HG02840 (cell line): Measurements from ENCODE around the gene TMEM163.
"Not testable (repeated sequence)": the region's sequence is repeated elsewhere in the genome, so short reads cannot be mapped to it uniquely, and the experiment has no call there.

Experiments used
- ATAC-seq: cut with Tn5 transposase; IDR thresholded peaks from one replicate; pipeline ENCODE4 v1.9.1; 2021; ENCODE audit warnings: mild to moderate bottlenecking, moderate library complexity, moderate number of reproducible peaks; ENCODE audit not compliant: unreplicated experiment, low FRiP score

TMEM163 gene

DNA sequence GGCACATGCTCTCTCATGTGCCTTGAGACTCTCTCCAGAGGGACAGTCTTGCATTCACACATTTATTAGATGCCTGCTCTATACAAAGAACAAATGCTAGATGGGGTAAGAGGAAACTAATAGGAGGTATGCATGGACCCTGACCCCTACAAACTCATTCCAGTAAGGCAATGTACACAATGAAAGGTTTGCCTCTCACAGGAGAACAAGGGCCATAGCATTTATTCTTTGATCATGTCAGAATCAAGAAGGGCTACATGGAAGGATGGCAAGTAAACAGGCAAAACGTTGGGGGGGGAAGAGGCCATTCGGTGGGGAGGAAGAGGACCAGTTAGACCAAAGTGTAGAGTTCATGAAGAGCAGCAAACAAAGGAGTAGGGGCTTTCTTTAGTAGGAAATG, 130.2 kb downstream of the TMEM163 start:
- ATAC-seq = no peak

DNA sequence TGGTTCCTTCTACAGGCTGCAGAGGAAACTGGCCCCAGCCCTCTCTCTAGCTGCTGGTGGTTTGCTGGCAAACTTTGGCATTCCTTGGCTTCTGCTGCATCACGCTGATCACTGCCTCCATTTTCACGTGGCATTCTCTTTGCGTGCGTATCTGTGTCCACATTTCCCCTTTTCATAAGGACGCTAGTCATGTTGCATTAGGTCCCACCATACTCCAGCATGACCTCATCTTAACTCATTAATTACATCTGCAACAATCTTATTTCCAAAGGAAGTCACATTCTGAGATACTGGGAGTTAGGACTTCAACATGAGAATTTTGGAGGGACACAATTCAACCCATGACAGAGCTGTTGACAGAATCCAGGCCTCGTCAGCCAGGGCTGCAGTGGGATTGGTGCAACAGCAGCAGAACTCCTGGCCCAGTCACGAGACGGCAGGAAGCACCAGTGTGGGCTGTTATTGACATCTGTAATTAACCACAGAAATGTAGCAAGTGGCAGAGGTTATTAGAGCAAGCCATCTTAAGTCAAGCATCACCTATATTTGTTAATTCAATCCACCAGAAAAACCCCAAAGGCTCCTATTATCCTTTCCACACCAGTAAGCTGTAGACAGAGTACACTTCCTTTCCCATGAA, 132.4 kb downstream of the TMEM163 start:
- ATAC-seq = no peak

DNA sequence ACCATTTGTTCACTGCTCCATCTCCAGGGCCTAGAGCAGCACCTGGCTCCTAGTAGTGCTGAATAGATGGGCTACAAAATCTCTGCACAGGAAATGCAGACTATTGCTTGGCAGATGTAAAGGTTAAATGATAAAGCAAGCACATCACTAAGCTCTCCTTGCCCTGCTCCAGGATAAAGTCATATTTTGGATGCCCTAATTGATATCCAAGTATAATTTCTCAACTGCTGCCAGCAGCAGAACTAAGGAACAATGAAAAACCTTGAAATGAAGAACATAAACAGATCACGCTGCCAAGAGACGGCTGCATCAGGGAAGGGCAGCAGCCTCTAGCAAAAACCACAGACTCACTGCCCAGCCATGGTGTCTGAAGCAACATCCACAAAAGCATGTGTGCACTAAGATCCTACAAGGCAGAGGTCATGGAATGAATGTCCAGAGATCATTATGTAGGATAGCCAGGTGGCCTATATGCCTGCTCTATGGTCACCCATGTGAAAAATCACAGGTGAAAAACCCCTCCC, 134.7 kb downstream of the TMEM163 start:
- ATAC-seq = no peak

DNA sequence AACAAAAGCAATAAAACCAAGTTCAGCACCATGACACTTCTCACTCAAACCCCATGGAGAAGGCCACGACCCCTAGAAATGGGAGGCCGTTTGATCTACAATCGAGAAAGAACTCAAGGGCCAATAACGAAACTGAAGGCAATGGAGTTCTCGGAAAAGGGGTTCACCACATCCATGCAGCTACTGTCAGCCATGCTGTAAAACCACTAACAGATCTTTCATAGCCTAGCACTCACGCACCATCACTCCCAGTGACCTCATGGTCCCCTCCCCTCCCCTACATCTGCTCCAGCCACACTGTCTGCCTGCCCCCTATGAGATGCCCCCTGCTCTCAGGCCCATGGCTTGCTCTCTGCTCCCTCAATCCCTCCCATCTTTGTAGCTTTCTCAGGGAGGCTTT, 135.3 kb downstream of the TMEM163 start:
- ATAC-seq = no peak

DNA sequence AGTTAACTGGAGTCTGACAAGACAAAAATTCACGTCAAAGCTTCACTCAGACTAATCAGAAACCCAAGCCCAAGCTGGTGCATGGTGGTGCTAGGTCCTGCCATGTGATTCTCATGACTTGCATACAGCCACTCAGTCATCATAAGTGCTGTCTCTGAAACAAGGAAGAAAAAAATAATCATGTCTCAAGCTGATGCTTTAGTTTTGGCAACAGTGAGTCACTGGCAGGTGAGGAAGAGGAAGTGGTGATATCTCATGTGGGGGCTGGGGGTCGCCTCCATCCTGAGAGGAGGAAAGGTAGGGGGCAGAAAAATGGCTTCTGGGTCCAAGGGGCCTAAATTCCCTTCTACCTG, 136.3 kb downstream of the TMEM163 start:
- ATAC-seq = no peak

DNA sequence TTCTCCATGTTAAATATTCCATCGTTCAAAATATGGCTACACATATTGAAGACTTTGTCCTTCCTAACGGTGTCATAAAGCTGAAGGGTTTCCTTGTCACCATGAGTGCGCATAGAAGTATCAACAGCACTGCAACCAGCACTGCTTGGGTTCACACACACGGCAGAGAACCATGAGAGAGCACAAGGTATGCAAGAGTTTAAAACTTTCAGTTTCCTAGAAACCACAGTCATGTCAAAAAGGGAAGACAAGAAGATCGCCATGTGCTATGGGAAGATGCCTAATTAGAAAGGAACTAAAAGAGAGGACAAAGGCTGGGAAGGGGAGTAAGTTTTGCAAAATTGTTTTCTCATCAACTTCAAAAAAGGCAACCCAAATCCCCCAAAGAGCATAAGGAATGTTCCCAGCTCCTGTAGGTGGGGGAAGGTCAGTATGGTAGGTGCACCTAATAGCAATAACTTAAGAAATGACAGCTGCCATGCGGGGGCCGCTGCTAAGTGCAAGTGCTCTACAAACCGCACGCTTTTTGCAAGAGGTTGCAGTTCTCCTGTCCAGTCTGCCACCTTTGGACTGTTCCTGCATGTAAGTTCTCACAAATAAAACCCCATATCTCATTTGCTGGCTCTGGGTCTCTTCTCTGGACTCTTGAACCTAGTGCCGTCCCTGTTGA, 136.8 kb downstream of the TMEM163 start:
- no peak for ATAC-seq

DNA sequence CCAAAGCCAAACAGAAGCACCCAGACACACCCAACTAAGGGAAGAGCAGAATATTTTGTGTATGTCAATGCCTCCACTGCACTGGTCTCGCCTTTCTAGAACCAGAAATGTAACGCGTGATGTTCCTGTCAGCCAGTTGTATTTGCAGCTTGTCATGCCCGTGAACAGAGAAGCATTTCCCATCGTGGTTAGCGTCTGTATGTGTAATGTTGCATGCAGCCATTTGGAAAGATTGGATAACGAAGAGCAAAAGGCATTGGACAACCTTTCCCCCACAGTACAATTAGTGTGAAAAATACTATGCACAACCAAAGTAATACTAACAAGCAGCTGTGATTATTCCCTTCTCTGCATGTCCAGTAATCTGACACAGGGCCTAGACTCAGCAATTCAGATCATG, 140.5 kb downstream of the TMEM163 start:
- ATAC-seq = no peak

DNA sequence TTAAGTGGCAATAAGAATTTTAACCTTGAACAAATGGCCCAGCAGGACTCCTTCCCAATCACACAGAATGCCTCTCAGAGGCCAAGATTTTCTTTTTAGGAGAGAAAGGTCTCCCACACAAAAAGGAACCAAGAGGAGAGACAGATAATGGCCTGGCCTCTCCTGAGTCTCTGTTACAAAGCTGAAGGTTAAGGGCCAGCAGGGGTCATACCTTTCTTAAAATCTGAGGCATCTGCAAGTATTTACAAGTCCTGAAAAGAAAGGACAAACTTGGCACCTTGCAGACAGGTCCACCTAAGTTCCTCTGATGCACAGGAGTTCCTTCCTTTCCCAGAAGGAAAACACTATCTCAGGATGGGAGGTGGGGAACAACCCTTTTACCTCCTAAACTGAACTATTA, 142.3 kb downstream of the TMEM163 start:
- no peak for ATAC-seq

DNA sequence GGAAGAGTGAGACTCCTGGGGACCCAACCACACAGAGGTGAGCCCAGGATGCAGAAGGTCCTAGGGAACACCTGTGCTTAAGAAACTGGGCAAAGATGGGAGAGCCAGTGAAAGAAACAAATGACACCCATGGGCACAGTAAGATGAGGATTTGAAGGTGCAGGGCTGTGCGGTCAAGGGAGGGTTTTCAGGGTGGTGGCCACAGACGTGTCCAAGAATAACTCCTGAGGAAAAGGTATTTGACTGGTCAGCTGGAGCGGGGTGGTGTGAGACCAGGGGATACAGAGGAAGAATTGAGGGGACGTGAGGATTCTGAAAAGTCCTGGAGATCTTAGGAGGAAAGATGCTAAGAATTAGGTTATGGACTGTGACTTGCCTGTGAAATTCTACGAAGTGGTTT, 142.9 kb downstream of the TMEM163 start:
- ATAC-seq = no peak

DNA sequence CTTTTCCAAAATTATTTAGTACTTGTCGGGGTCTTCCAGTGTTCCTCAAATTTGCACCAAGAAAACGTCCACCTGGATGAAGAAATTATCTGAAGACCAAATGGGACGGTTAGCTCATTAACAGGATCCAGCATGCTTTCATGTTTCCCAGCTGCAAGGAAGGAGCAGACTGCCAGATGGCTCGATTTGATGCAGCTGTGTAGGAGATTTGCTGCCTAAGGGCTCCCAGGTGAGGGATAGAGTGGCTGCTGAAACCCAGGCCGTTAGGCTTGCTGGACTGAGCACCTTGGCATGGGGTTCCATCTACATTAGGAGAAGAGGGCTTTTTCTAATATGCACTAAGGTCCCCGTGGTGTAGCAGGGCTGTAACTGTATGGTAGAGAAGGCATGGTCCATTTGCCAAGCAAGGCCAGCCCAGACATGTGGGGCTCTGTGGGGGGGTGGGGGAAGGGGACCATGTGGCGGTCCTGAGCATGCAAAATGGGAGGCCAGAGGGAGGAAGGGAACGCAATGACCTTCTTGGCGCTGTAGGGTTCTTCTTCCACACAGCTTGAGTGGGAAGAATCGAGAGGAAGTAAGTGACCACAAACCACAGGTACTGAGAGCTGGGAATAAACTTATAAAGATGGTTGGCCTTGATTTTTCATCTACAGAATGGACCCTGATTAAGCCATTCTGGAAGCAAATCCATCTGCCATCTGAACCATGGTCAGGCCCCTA, 144.0 kb downstream of the TMEM163 start:
- ATAC-seq = no peak

DNA sequence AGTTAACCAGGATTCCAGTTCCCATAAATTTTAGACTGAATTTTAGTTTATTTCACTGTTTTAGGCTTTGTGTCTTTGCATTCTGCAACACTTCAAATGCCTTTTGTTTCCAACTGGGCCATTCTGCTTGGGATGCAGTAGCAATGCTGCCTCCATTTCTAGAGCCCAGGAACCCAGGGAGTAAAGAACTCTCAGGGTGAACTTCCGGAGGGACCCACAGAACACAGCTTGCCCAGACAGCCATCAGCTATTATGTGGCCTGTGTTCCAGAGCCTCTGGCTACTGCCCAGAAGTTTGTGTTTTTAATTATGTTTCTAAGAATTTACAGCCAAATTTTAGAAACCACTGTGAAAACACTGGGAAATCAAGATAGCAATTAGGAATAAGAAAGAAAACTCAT, 145.1 kb downstream of the TMEM163 start:
- ATAC-seq = no peak

DNA sequence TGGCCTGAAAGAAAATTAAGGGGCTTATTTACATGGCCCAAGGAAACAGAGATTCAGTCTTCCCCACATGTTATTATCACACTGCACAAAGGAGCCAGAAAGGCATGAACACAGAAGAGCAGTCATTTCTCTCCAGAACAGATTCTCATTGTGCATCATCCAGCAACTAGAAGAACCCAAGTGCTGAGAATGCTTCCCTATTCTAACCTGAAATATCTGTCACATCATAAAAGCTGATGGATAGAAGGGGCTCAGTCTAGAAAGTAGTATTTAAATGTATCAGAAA, 145.8 kb downstream of the TMEM163 start:
- ATAC-seq = no peak

DNA sequence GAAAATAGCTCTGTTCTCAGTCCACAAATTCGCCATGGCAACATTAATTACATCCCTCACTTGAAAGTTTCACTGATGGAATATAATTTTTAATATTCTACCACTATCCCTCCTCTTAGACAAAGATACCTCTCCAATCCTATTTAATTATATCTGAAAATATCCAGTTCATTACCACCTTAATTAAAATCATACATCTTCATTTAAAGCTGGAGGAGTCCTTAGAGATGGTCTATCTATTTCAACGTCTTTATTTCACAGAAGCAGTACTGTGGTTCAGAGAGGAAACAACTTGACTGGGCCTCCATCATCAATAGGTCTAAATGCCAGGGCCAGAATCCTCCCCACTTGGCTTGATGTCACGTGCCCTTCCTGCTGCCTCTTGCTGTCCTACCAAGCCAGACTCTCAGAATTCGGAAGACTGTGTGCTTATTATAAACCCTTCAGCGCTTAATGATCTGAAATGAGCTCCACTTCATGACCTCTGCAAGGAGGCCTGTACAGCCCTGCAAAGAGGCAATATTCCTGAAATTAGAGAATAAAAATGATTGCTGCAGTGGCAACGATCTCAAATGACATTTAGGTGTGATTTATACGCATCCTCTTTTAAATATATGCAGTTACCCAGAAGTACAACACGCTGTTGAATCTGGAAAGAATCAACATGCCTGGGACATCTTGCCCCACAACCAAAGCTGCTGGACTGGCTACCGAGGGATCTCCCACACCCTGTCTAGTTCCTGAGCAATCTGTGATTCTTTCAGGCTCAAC, 146.3 kb downstream of the TMEM163 start:
- ATAC-seq = no peak

DNA sequence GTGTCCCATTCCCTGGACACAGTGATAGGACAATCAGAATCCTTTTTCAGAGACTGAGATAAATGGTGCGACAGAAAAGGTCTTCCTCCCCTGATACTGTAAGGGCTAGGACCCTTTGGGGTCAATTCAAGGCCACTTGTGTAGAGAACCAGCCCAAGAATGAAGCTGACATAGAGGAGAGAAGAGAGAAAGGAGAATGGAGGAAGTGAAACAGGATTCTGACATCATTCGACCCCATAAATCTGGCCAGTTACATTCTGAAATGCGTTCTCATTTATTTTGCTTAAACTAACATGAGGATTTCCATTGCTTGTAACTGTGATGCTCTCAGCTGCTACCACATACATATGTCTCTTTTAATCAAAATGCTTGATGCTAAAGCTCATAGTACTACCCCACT, 148.1 kb downstream of the TMEM163 start:
- ATAC-seq = no peak

DNA sequence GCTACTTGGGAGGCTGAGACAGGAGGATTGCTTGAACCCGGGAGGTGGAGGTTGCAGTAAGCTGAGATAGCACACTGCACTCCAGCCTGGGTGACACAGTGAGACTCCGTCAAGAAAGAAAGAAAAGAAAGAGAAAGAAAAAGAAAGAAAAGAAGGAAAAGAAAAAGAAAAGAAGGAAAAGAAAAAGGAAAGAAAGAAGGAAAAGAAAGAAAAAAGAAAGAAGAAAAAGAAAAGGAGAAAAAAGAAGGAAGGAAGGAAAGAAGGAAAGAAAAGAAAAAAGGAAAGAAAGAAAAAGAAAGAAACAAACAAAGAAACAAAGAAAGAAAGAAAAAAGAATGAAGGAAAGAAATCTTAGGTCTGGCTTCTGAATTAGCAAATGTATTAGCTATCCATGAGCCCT, 150.4 kb downstream of the TMEM163 start:
- no peak for ATAC-seq

DNA sequence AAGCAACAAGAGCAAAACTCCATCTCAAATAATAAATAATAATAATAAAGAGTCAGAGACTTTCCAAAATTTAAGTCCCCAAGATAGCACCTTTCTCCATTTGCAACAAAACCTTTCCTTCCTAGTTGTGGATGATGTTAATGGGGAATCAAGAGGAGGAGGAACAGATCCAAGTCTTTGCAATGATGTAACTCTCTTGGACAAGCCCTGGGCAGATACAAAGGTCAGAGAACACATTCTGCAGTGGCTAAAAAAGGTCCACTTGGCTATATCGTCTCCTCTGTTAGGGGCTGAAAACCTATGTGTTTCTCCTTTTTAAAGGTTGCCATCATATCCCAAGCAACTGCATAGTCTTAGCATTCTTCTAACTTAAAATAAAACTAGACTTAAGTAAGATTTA, 151.1 kb downstream of the TMEM163 start:
- ATAC-seq = no peak

DNA sequence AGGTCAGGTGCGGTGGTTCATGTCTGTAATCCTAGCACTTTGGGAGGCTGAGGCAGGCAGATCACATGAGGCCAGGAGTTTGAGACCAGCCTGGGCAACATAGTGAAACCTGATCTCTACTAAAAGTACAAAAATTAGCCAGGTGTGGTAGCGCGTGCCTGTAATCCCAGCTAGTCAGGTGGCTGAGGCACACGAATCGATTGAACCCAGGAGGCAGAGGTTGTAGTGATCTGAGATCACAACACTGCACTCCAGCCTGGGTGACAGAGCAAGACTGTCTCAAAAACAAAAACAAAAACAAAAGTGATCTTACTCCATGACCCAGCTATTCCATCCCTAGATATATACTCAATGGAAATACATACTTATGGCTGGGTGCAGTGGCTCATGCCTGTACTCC, 153.8 kb downstream of the TMEM163 start:
- not testable (repeated sequence) for ATAC-seq

DNA sequence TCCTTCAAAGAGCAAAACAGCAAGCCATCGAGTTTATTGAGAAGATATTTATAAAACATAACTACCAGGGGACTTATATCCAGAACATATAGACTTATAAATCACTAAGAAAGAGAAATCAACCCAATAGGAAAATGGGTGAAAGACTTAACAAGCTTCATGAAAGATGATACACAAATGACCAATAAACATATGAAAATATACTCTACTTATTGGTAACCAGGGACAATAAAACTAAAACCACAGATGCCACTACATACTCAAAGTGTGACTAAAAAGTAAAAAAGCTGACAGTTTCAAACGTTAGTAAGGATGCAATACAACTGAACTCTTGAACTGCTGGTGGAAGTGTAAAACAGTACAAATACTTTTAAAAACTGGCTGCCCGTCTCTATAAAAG, 154.3 kb downstream of the TMEM163 start:
- ATAC-seq = no peak

DNA sequence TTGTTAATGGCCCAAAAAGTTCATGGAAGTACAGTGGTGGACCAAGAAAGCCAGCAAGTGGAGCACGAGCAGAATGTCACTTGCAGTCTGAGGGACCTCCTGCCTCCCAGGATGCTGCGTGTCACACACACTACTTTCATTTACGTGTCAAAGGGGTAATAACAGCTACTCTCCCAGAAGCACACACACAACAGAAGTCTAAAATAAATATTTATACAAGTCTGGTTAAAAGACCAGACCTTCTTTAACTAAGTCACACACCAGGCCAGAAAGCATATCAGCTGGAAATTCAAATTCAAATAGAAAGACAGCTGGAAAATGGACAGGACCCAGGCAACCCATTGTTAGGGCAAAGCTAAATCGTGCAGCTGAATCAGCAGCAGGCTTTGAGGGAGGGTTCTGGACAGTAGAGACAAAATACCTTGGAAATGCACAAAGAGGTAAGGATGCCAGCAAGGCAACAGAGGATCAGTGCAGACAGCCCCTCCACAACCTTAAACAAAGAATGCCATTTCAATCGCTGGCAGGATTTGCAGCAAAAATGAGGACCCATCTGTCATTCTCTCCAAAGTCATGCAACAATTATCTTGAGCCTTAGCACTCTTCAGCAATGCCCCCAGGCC, 160.5 kb downstream of the TMEM163 start:
- no peak for ATAC-seq

DNA sequence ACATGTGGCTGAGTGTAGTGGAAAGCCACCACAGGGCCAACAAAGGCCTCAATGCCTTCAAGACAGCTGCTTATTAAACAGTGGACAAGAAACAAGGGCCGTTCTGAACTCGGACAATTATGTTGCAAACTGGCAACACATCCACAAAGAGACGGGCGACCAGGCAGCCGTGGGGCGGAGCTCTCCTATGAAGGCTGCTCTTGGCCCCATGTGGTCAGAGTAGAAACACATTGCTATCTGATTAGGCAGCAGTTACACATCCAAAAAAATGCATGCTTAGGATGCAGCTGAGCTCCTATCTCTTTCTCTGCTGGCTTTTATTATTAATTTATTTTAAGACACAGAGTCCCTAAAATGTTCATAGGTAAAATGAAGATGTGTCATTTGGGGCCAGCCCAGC, 163.4 kb downstream of the TMEM163 start:
- ATAC-seq = no peak

DNA sequence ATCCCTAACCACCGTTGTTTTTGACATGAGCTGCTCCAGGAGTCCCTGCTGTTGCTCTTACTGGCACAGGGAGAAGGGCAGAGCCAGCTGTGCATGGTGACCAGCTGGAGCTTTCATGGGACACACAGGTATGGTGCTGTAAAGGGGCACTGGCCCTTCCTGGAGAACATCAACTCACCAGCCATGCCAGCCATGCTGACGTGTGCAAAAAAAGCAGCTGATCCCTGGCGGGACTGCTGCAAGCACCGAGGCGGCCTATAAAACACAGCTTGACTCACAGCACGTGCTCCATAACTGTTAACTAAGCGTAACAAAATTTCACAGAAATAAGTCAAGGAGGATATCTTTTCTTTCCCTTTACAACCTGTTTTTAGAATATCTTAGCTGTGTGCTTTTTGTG, 165.1 kb downstream of the TMEM163 start:
- no peak for ATAC-seq
